ENCODE data around the gene NF1.
"Not testable (repeated sequence)": the region's sequence is repeated elsewhere in the genome, so short reads cannot be mapped to it uniquely, and the experiment has no call there.

DNA sequence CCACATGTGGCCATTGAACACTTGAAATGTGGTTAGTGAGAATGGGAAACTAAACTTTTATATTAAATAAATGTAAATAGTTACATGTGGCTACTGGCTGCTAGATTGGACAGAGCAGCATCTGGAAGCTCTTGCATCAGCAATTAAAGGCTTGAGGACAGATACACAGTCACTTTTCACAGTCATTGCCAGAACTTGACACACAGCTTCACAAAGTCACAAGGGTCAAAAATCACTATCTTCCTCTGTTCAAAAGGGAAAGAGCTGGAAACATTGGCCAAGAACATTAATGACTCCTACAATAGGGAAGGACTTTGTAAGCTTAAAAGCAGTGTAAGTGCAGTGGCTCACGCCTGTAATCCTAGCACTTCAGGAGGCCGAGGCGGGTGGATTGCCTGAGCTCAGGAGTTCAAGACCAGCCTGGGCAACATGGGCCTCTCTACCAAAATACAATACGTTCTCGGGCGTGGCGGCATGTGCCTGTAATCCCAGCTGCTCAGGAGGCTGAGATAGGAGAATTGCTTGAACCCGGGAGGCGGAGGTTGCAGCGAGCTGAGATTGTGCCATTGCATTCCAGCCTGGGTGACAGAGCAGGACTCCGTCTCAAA, 288.0 kb downstream of the NF1 start:
- TF ChIP-seq, protein P1, sequence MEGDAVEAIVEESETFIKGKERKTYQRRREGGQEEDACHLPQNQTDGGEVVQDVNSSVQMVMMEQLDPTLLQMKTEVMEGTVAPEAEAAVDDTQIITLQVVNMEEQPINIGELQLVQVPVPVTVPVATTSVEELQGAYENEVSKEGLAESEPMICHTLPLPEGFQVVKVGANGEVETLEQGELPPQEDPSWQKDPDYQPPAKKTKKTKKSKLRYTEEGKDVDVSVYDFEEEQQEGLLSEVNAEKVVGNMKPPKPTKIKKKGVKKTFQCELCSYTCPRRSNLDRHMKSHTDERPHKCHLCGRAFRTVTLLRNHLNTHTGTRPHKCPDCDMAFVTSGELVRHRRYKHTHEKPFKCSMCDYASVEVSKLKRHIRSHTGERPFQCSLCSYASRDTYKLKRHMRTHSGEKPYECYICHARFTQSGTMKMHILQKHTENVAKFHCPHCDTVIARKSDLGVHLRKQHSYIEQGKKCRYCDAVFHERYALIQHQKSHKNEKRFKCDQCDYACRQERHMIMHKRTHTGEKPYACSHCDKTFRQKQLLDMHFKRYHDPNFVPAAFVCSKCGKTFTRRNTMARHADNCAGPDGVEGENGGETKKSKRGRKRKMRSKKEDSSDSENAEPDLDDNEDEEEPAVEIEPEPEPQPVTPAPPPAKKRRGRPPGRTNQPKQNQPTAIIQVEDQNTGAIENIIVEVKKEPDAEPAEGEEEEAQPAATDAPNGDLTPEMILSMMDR (IDR thresholded peaks at IDR 0.05), result not testable (repeated sequence)
- not testable (repeated sequence) for TF ChIP-seq POLR2A (IDR thresholded peaks at IDR 0.05)
